ENCODE measurements around the gene PABPN1L.

- TF ChIP-seq EP300 (IDR thresholded peaks at IDR 0.05; ENCODE audit: borderline replicate concordance in 1 of 2, low read depth in 2 of 2, low read length in 2 of 2) (no peak), POLR2AphosphoS5 (IDR thresholded peaks at IDR 0.05; ENCODE audit: low read depth, low read length) (no peak), EGR1 (IDR thresholded peaks at IDR 0.05; ENCODE audit: borderline replicate concordance, low read depth, low read length) (no peak), EZH2 (IDR thresholded peaks at IDR 0.05; ENCODE audit: low read depth, low read length, severe bottlenecking) (no peak), MAX (IDR thresholded peaks at IDR 0.05) (no peak), POLR2A (IDR thresholded peaks at IDR 0.05; ENCODE audit: control extremely low read depth in 1 of 2, low read depth in 2 of 2, low read length in 2 of 2) (no peak), TAF1 (IDR thresholded peaks at IDR 0.05; ENCODE audit: low read depth, low read length) (no peak), GABPA (IDR thresholded peaks at IDR 0.05; ENCODE audit: borderline replicate concordance, insufficient read depth, low read length) (no peak), GTF2F1 (IDR thresholded peaks at IDR 0.05; ENCODE audit: borderline replicate concordance, low read depth, low read length) (no peak), CEBPB (IDR thresholded peaks at IDR 0.05; ENCODE audit: low read depth, low read length) (no peak)
- TF ChIP-seq, protein P1, sequence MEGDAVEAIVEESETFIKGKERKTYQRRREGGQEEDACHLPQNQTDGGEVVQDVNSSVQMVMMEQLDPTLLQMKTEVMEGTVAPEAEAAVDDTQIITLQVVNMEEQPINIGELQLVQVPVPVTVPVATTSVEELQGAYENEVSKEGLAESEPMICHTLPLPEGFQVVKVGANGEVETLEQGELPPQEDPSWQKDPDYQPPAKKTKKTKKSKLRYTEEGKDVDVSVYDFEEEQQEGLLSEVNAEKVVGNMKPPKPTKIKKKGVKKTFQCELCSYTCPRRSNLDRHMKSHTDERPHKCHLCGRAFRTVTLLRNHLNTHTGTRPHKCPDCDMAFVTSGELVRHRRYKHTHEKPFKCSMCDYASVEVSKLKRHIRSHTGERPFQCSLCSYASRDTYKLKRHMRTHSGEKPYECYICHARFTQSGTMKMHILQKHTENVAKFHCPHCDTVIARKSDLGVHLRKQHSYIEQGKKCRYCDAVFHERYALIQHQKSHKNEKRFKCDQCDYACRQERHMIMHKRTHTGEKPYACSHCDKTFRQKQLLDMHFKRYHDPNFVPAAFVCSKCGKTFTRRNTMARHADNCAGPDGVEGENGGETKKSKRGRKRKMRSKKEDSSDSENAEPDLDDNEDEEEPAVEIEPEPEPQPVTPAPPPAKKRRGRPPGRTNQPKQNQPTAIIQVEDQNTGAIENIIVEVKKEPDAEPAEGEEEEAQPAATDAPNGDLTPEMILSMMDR (IDR thresholded peaks at IDR 0.05; ENCODE audit: control extremely low read depth in 1 of 3, insufficient read depth in 1 of 3, low read depth in 1 of 3, low read length in 3 of 3), result no peak
These were observed 48.5 kb downstream of the PABPN1L start for GRCh38 chr16:88817785-88818574.

All from H1 (cell line).